Activated T-cell treated with anti-CD3 and anti-CD28 coated beads for 4 hours (primary cell): Measurements from ENCODE around the gene MAGED2.
"Not testable (repeated sequence)": the region's sequence is repeated elsewhere in the genome, so short reads cannot be mapped to it uniquely, and the experiment has no call there.

Source experiments
- DNase-seq: peaks from one replicate; pipeline ENCODE4 v3.0.0-alpha.2; 2020

The MAGED2 gene

DNA sequence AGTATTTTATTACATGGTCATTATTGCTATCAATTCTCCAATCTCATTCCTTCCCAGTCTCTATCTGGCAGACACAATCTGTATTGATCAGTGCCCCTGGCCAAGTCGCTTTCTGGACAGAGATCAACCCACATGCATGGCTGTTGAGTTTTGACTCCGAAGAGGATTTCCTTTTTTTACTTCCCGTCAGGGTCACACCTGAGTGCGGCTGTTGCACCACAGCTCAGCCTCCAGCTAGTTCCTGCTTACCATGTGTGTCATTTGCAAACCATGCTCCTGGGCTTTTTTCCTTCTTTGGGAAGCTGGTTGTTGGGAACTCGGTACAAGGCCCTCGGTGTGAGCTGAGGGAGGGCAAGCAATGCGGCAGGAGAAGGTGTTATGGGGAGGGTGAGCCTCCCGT is 11.7 kb downstream of the MAGED2 start:
- DNase-seq, result no peak

DNA sequence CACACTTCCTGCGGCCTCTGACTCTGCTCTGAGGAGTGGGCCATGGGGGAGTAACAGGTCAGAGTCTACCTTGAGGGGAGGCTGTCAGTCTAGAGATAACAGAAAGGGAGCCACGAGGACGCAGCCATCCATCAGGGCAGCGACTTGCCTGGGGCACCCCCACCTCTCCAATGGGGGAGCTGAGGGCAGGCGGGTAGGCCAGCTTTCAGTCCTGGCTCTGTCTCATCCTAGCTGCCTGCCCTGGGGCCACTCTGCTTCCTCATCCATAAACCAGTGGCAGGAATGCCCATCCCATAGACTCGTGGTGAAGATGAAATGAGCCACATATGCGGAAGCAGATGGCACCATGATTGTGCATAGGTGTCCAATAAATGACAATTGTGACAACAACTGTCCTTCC is 13.2 kb downstream of the MAGED2 start:
- DNase-seq, result no peak

DNA sequence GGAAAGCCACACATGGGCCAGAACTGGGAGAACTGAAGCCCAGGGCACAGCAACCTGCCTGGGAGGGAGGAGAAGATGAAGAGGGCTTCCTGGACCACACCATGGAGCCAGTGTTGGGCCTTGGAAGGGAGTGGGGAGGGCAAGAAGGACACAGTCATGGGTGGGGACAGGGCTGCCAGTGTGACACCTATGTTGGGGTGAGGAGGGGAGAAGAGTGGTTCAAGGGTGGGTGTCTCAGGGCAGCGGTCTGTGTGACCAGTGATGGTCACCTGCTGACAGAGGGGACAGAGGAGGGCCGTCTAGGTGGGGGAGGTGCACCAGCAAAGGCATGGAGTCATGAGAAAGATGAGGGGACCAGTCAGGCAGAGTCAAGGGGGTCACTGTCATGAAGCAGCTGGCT is 13.8 kb downstream of the MAGED2 start:
- DNase-seq, result no peak

DNA sequence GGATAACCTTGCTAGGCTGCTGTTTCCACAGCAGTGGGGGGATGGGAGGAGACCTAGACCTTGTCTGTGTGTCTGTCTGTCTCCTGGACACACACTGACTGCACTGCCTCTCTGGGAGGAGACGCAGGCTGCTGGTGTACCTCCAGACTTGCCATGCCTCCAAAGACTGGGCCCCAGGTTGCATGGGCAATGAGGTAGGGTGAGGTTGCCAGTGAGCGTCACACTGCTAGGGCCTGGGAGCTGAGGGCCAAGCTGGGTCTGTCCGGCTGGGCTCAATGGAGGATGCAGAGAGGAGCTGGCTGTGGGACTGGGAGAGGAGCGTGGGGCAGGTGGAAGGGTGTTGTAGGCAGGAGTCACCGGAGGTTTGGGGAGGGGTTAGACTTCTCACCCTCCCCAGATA is 16.6 kb downstream of the MAGED2 start:
- no peak for DNase-seq

DNA sequence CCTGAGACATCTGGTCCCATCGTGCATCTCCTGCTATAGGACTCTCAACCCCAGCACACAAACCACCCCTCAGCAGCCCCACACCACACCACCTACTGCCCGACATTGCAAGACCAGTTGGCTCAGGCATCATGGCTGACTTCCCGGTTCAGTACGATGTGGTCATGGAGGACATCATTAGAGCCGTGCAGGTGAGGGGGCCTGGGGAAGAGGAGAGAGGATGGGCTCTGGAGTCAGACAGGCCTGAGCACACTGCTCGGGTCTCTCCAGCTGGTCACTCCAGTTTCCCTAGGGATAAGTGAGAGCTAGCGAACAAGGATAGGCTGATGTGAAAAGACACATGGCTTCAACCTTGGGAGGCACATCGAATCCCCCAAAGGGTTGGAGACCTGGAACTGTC is 17.2 kb downstream of the MAGED2 start:
- DNase-seq, result no peak

DNA sequence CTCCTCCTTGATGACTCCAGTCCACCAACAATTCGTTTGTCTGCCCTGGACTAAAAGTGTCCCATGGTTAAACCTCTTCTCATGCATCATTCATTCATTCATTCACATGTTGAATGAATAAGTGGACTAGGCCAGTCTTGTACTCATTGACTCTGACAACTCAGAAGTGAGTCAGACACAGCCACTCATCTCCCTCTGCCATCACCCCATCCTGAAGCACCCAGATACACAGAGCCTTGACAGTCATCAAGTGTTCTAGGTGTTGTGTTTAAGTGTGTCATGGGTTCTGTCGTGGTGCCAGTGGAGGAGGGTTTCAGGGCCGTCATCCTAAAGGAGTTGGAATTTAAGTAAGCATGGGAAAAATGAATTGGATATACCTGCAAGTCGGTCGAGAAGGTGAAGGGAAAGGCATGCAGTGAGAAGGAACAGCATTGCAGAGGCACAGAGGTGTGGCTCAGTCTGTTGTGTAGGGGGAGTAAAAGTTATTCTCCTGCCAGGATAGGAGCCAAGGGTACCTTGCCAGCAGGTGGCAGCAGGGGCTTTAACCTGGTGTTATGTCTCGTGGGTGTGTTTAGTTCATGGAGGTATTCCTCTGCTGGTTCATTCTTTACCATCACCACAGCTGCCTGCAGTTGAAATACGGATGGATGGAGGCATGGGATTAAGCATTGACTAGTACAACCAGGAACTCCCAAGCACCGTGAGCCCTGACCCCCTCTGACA is 18.3 kb downstream of the MAGED2 start:
- DNase-seq, result no peak

DNA sequence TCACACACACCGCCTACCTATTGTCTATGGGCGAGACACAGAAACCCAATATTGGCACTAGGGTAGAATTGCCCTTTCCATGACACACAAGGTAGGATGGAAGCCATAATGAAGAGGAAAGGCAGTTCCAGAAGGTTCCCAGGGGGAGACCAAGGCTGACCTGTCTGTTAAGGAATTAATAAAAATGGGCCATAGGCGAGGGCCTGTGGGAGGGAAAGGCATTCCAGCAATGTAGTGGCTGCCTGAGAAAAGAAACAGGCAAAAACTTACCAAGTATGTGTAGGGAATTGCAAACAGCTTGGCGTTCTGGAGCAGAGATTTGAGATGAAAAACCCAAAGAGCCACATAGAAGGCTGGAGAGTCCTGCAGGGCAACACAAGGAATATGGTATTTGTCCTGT is 19.1 kb downstream of the MAGED2 start:
- no peak for DNase-seq

DNA sequence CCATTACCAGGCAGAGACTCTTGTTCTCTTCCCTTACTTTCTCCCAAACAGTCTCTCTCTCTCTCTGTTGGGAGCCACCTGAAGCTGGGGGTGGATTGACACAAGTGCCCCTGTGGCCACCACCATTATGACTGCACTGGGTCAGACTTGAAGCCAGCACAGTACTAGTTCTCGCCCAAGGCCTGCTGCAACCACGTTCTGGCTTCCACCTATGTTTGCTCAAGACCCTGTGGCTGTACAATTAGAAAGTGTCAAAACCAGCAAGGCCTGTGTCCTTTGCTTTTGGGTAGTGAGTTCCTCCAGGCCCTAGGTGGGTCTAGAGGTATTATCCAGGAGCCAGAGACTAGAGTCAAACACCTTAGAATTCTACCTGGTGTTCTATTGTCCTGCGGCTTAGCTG is 31.0 kb downstream of the MAGED2 start:
- DNase-seq, result no peak

DNA sequence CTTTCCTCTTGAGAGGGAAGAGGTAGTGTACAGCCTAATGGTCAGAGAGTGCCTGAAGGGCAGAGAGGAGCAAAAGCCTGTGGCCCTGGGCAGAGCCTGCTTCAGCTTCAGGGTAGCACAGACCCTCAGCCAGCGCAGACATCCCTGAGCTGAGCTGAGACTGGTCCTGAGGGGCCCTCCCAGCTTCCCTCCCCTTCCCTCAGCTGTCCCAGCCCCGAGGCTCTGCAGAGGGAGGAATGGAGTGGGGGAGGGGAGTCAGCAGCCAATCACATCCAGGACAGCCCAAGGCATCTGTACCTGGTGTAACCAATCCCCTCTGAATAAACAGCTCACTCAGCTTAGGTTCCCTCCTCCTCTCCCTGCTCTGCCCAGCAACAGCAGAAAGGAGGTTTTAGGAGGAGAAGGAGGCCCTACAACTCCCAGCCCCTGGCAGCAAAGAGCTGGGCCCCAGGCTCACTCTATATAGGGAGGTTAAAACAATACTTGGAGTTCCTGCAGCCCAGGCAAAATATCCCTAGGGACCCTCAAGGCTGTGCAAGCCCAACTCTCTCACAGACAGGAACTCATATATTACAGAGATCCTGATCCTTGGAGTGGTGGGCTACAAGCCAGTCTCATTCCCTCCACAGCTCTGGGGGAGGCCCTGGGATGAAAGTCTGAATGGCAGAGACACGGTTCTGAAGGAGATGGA is 33.8 kb downstream of the MAGED2 start:
- DNase-seq, result not testable (repeated sequence)

DNA sequence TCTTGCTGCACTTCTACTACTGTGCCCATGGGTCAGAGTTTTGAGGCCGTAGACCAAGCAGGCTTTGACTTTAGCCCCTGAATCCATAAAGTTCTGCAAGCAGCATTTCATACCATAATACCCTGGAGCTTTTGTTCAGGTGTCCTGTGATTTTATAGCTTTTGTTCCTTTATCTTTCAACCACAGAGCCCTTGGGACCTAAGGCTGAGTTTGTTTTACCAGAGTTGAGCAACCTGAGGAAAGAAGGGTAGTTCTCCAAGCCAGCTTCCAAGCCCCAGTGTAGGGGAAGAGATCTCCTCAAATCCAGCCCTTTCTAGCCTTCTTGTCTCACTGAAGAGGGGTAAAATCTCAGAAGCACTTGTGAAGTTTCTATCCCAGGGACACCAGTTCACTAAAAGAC is 35.1 kb downstream of the MAGED2 start:
- no peak for DNase-seq

DNA sequence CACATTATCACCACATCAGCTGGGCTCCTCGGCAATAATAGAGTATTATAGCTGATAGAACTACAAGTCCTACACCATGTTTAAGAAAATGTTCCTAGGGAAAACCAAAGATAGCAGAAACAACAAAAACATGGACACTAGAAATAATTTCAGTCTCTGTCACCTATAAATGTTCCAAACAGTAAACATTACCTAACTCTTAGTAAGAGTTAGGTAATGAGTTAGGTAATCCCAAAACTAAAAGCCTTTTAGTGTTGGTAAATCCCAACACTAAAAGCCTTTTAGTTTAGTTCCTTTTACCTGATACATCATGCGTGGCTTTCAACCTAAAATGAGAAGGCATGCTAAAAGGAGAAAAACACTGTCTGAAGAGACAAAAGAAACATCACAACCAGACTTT is 35.5 kb downstream of the MAGED2 start:
- DNase-seq, result no peak

DNA sequence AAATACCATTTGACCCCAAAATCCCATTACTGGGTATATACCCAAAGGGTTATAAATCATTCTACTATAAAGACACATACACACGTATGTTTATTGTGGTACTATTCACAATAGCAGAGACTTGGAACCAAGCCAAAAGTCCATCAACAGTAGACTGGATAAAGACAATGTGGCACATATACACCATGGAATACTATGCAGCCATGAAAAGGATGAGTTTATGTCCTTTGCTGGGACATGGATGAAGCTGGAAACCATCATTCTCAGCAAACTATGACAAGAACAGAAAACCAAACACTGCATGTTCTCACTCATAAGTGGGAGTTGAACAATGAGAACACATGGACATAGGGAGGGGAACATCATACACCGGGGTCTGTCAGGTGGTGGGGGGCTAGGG is 40.2 kb downstream of the MAGED2 start:
- not testable (repeated sequence) for DNase-seq

DNA sequence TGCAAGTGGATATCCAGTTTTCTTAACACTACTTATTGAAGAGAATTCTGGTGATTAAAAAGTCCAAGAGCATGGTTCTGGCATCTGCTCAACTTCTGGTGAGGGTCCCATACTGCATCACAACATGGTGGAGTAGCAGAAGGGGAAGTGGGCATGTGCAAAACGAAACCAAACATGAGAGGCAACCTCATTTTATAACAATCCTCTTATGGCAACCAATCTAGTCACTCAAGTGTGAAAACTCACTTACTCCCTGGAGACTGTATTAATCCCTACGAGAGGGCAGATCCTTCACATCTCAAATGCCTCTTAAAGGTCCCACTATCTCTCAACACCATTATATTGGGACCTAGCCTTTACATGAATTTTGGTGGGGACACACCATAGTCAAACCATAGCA is 57.7 kb downstream of the MAGED2 start:
- DNase-seq, result no peak
